Thoracic aorta (tissue), 2 donors: ENCODE results near the gene PDCD5. TPM values are rescaled to one million over a fixed set of nuclear protein-coding genes. Genes with fewer than 3 reads are reported as not detected.

Experiments used
- ATAC-seq: fragments of 150-250 bp; one replicate; pipeline ENCODE4 v1.8.0; 2017; ENCODE audit warnings: low read depth; ENCODE audit not compliant: insufficient number of reproducible peaks, low FRiP score
- DNase-seq: peaks from one replicate; pipeline ENCODE4 v3.0.0-alpha.2; 2020; ENCODE audit warnings: low spot score
- H3K27ac ChIP-seq, 2 donors: fragments of 200-600 bp; sonication (generic); 1 replicate in 1 of 2; 2 replicates in 1 of 2; pipeline ENCODE4 v1.5.1; 2016; ENCODE audit warnings: mild to moderate bottlenecking in 2 of 2, moderate library complexity in 2 of 2
- H3K27me3 ChIP-seq: fragments of 200-600 bp; sonication (generic); replicated peaks from 2 replicates; pipeline ENCODE4 v1.6.0; 2016; ENCODE audit warnings: mild to moderate bottlenecking; ENCODE audit not compliant: insufficient read depth
- H3K36me3 ChIP-seq: fragments of 200-600 bp; sonication (generic); one replicate; pipeline ENCODE4 v1.5.1; 2016
- H3K4me1 ChIP-seq, 2 donors: fragments of 200-600 bp; sonication (generic); 1 replicate in 1 of 2; 2 replicates in 1 of 2; pipeline versions ENCODE4 v1.5.1 to v1.6.0; 2016; ENCODE audit warnings: low read depth in 2 of 2, mild to moderate bottlenecking in 1 of 2; ENCODE audit not compliant: control insufficient read depth in 1 of 2
- H3K4me3 ChIP-seq: fragments of 200-600 bp; sonication (generic); 2 replicates; pipeline ENCODE4 v1.5.1; 2016; ENCODE audit warnings: mild to moderate bottlenecking
- H3K9me3 ChIP-seq: fragments of 200-600 bp; sonication (generic); 2 replicates; pipeline ENCODE4 v1.5.1; 2016
- CTCF ChIP-seq: fragments of 200-600 bp; sonication (generic); IDR thresholded peaks from one replicate; pipeline ENCODE4 v1.5.1; 2019; ENCODE audit warnings: antibody characterized with exemption
- total RNA-seq, 2 donors: library from RNA; depleted of rRNA; stranded (reverse); fragments of >200 nt; gene quantifications; one replicate each; pipeline versions ENCODE4 v1.1.0 to v1.2.3, GENCODE V29; 2016

PDCD5 gene
- total RNA-seq, 2 donors from 2014 or later, result 76.0 to 105 TPM

- H3K36me3 ChIP-seq, result peaks cover 59% of the 10 kb centered on the region
- no peaks in the 10 kb centered on the region for H3K9me3 ChIP-seq
- ATAC-seq (no peak), DNase-seq (no peak)
- no peaks in the 10 kb centered on the region for H3K27me3 ChIP-seq
- H3K4me3 ChIP-seq, result no peak overlapping the region
- TF ChIP-seq CTCF, result no peak
- no peaks in the 10 kb centered on the region for H3K4me1 ChIP-seq
- no peak overlapping the region for H3K27ac ChIP-seq
These were observed 43.4 kb downstream of the PDCD5 start for GRCh38 chr19:32624410-32624809.

GRCh38 chr19:32626969-32627368 is 46.0 kb downstream of the PDCD5 start:
- Histone ChIP-seq H3K4me1 (no peaks in the 10 kb centered on the region), H3K27ac (no peak overlapping the region), H3K4me3 (no peak overlapping the region), H3K36me3 (peaks cover 66% of the 10 kb centered on the region), H3K27me3 (no peaks in the 10 kb centered on the region), H3K9me3 (no peaks in the 10 kb centered on the region)
- TF ChIP-seq CTCF, result no peak
- ATAC-seq (no peak), DNase-seq (no peak)

- DNase-seq (no peak), ATAC-seq (no peak)
- H3K36me3 ChIP-seq, result peaks cover 58% of the 10 kb centered on the region
- no peak overlapping the region for H3K4me3 ChIP-seq
- H3K4me1 ChIP-seq, result no peaks in the 10 kb centered on the region
- no peaks in the 10 kb centered on the region for H3K27me3 ChIP-seq
- no peak overlapping the region for H3K27ac ChIP-seq
- no peaks in the 10 kb centered on the region for H3K9me3 ChIP-seq
- no peak for TF ChIP-seq CTCF
These were observed 46.8 kb downstream of the PDCD5 start for GRCh38 chr19:32627714-32628270.

- H3K27ac ChIP-seq, result no peak overlapping the region
- H3K4me3 ChIP-seq, result no peak overlapping the region
- H3K9me3 ChIP-seq, result no peaks in the 10 kb centered on the region
- ATAC-seq, result no peak
- DNase-seq, result no peak
- no peaks in the 10 kb centered on the region for H3K27me3 ChIP-seq
- H3K4me1 ChIP-seq, result no peaks in the 10 kb centered on the region
- no peak for TF ChIP-seq CTCF
- H3K36me3 ChIP-seq, result peaks cover 40% of the 10 kb centered on the region
These were observed 49.3 kb downstream of the PDCD5 start for GRCh38 chr19:32630338-32630737.

GRCh38 chr19:32631381-32631780 is 50.4 kb downstream of the PDCD5 start:
- ATAC-seq (no peak), DNase-seq (no peak)
- H3K4me3 ChIP-seq, result no peak overlapping the region
- no peaks in the 10 kb centered on the region for H3K4me1 ChIP-seq
- peaks cover 31% of the 10 kb centered on the region for H3K36me3 ChIP-seq
- no peak overlapping the region for H3K27ac ChIP-seq
- H3K9me3 ChIP-seq, result no peaks in the 10 kb centered on the region
- H3K27me3 ChIP-seq, result no peaks in the 10 kb centered on the region
- no peak for TF ChIP-seq CTCF

Other genes starting within 250 kb of the PDCD5 start
- 10 to 100 TPM; 22.6 to 34.6 TPM for gene ZNF507, start 235.6 kb upstream of the PDCD5 start, total RNA-seq
- gene DPY19L3, start 175.4 kb upstream of the PDCD5 start, total RNA-seq, result 10 to 100 TPM; 22.1 to 32.9 TPM
- gene ANKRD27, start 94.0 kb downstream of the PDCD5 start, total RNA-seq, result 10 to 100 TPM; 26.8 to 33.8 TPM
- under 1 TPM in 1 of 2 donors, not detected in 1; 0.42 TPM for gene RGS9BP, start 94.7 kb downstream of the PDCD5 start, total RNA-seq
- 10 to 100 TPM in 1 of 2 donors, 1 to 10 TPM in 1; 5.7 to 11.7 TPM for gene NUDT19, start 110.6 kb downstream of the PDCD5 start, total RNA-seq
- not detected for gene TDRD12, start 138.6 kb downstream of the PDCD5 start, total RNA-seq